Measurements from ENCODE around the gene DIDO1.

Gene DIDO1

GRCh38 chr20:62860924-62861691 lies 65.2 kb downstream of the DIDO1 start:
- Histone ChIP-seq H4K20me1 (ENCODE audit: insufficient read depth) (0 out of 2 replicates have a peak, but pooled peaks cover 2% of the 10 kb centered on the region), H3K27ac (no peak overlapping the region), H3K4me3 (IDR thresholded peaks at IDR 0.05; ENCODE audit: insufficient read depth, low read depth, low read length) (no peak overlapping the region), H3K79me2 (ENCODE audit: insufficient read depth, low read depth) (peaks cover 10% of the 10 kb centered on the region), H2AFZ (ENCODE audit: low read depth) (no peak overlapping the region), H3K4me2 (no peak overlapping the region), H3K36me3 (ENCODE audit: insufficient read depth) (no peaks in the 10 kb centered on the region; the same call in 1 of the 2 replicates), H3K4me1 (ENCODE audit: low read depth, poor library complexity, severe bottlenecking) (peaks cover 21% of the 10 kb centered on the region), H3K9ac (no peak overlapping the region), H3K27me3 (ENCODE audit: insufficient read depth, low read depth) (no peaks in the 10 kb centered on the region)
- TF ChIP-seq CTCF (conservative IDR thresholded peaks at IDR 0.05; ENCODE audit: low read depth, low read length) = no peak

GRCh38 chr20:62860391-62860923 lies 65.8 kb downstream of the DIDO1 start:
- H3K4me2 ChIP-seq = peak overlapping the region; percentile 64
- H3K27ac ChIP-seq = no peak overlapping the region
- no peaks in the 10 kb centered on the region; the same call in 1 of the 2 replicates for H3K36me3 ChIP-seq (ENCODE audit: insufficient read depth)
- no peak overlapping the region for H3K4me3 ChIP-seq (IDR thresholded peaks at IDR 0.05; ENCODE audit: insufficient read depth, low read depth, low read length)
- TF ChIP-seq CTCF (conservative IDR thresholded peaks at IDR 0.05; ENCODE audit: low read depth, low read length) = no peak
- no peaks in the 10 kb centered on the region for H3K27me3 ChIP-seq (ENCODE audit: insufficient read depth, low read depth)
- H2AFZ ChIP-seq (ENCODE audit: low read depth) = no peak overlapping the region
- no peak overlapping the region for H3K9ac ChIP-seq
- peaks cover 10% of the 10 kb centered on the region for H3K79me2 ChIP-seq (ENCODE audit: insufficient read depth, low read depth)
- 0 out of 2 replicates have a peak, but pooled peaks cover 2% of the 10 kb centered on the region for H4K20me1 ChIP-seq (ENCODE audit: insufficient read depth)
- peaks cover 21% of the 10 kb centered on the region for H3K4me1 ChIP-seq (ENCODE audit: low read depth, poor library complexity, severe bottlenecking)

- no peaks in the 10 kb centered on the region for H3K27me3 ChIP-seq (ENCODE audit: insufficient read depth, low read depth)
- H3K9ac ChIP-seq = no peak overlapping the region
- H3K27ac ChIP-seq = no peak overlapping the region
- 0 out of 2 replicates have a peak, but pooled peaks cover 2% of the 10 kb centered on the region for H4K20me1 ChIP-seq (ENCODE audit: insufficient read depth)
- no peak overlapping the region for H2AFZ ChIP-seq (ENCODE audit: low read depth)
- no peak overlapping the region for H3K4me3 ChIP-seq (IDR thresholded peaks at IDR 0.05; ENCODE audit: insufficient read depth, low read depth, low read length)
- H3K4me2 ChIP-seq = peak overlapping the region; percentile 64; the same call in 1 of the 2 replicates
- peaks cover 21% of the 10 kb centered on the region for H3K4me1 ChIP-seq (ENCODE audit: low read depth, poor library complexity, severe bottlenecking)
- no peak for TF ChIP-seq CTCF (conservative IDR thresholded peaks at IDR 0.05; ENCODE audit: low read depth, low read length)
- peaks cover 10% of the 10 kb centered on the region for H3K79me2 ChIP-seq (ENCODE audit: insufficient read depth, low read depth)
- no peaks in the 10 kb centered on the region; the same call in 1 of the 2 replicates for H3K36me3 ChIP-seq (ENCODE audit: insufficient read depth)
Observed at GRCh38 chr20:62859721-62860120, 66.6 kb downstream of the DIDO1 start.

GRCh38 chr20:62858058-62858830 lies 68.1 kb downstream of the DIDO1 start:
- Histone ChIP-seq H3K4me2 (no peak overlapping the region), H3K36me3 (ENCODE audit: insufficient read depth) (no peaks in the 10 kb centered on the region; the same call in 1 of the 2 replicates), H3K4me1 (ENCODE audit: low read depth, poor library complexity, severe bottlenecking) (peaks cover 21% of the 10 kb centered on the region), H3K9ac (no peak overlapping the region), H3K27me3 (ENCODE audit: insufficient read depth, low read depth) (no peaks in the 10 kb centered on the region), H3K79me2 (ENCODE audit: insufficient read depth, low read depth) (peaks cover 10% of the 10 kb centered on the region), H2AFZ (ENCODE audit: low read depth) (no peak overlapping the region), H4K20me1 (ENCODE audit: insufficient read depth) (0 out of 2 replicates have a peak, but pooled peaks cover 2% of the 10 kb centered on the region), H3K27ac (no peak overlapping the region), H3K4me3 (IDR thresholded peaks at IDR 0.05; ENCODE audit: insufficient read depth, low read depth, low read length) (no peak overlapping the region)
- no peak for TF ChIP-seq CTCF (conservative IDR thresholded peaks at IDR 0.05; ENCODE audit: low read depth, low read length)
